Right lobe of liver (tissue), 6 donors: Measurements from ENCODE around the gene XPR1. TPM values are rescaled to one million over a fixed set of nuclear protein-coding genes. Genes with fewer than 3 reads are reported as not detected.

ENCODE experiments used
- ATAC-seq, 4 donors: fragments of 200-7000 bp; cut with Tn5 transposase; one replicate each; pipeline ENCODE4 v1.9.1; 2020; ENCODE audit warnings: mild to moderate bottlenecking in 4 of 4, moderate library complexity in 4 of 4
- DNase-seq, 3 donors: peaks; one replicate each; pipeline ENCODE4 v3.0.0-alpha.2; 2020
- H3K27ac ChIP-seq, 3 donors: fragments of 200-600 bp; one replicate each; pipeline ENCODE4 v1.8.0; 2022
- H3K27me3 ChIP-seq, 2 donors: fragments of 200-600 bp; one replicate each; pipeline ENCODE4 v1.8.0; 2022
- H3K36me3 ChIP-seq, 4 donors: fragments of 200-600 bp; sonication (generic) in 1 of 4; one replicate each; pipeline versions ENCODE4 v1.5.1 to v1.8.0; 2017 to 2022; ENCODE audit warnings: control low read depth in 1 of 4
- H3K4me1 ChIP-seq, 4 donors: fragments of 200-600 bp; sonication (generic) in 1 of 4; one replicate each; pipeline versions ENCODE4 v1.5.1 to v1.8.0; 2017 to 2022; ENCODE audit warnings: control low read depth in 1 of 4
- H3K4me3 ChIP-seq, 3 donors: fragments of 200-600 bp; one replicate each; pipeline ENCODE4 v1.8.0; 2022
- H3K9me3 ChIP-seq, 4 donors: fragments of 200-600 bp; sonication (generic) in 1 of 4; one replicate each; pipeline versions ENCODE4 v1.5.1 to v1.8.0; 2017 to 2022; ENCODE audit warnings: control low read depth in 1 of 4
- POLR2A ChIP-seq: fragments of 450-650 bp; IDR thresholded peaks from one replicate; pipeline ENCODE4 v1.6.1; 2017; ENCODE audit warnings: antibody characterized with exemption, mild to moderate bottlenecking
- WGBS: methylation state at CpG from one replicate; pipeline ENCODE4 v1.1.6; 2018; ENCODE audit warnings: low coverage, low lambda C conversion rate; ENCODE audit not compliant: insufficient coverage; ENCODE audit errors: missing lambda C conversion rate; 5-methylcytosine and 5-hydroxymethylcytosine counted together
- intact Hi-C, 2 donors: fragments of 100-400 bp; cut with DNase I; formaldehyde crosslinking; loops; one replicate each; pipeline versions ENCODE4 v1.11.2 to v1.14.1; 2022
- total RNA-seq, 6 experiments: library from RNA; depleted of rRNA in 2 of 6; stranded (reverse); fragments of >200 nt in 2 of 6; fragmentation: NEBNext Ultra II Directional in 3 of 6; extraction: Animal tissue kit (Norgen Biotek cat#: 25700) in 3 of 6; gene quantifications; one replicate each; pipeline versions ENCODE4 v1.1.0 to v1.2.4, GENCODE V29; 2016 to 2023
- TF ChIP-seq, protein P1 (sequence below), 4 donors: fragments of 200-600 bp in 3 of 4; fragments of 450-650 bp in 1 of 4; IDR thresholded peaks; one replicate each; pipeline versions ENCODE4 v1.5.1 to v1.8.0; 2016 to 2022; ENCODE audit warnings: antibody characterized with exemption in 4 of 4, mild to moderate bottlenecking in 2 of 4
- donor health status: DM: no; HTN: yes; CAD: no.
- donor health status: DM: no; HTN: no; CAD: no.
- donor health status: DM: no; HTN: no; CAD: no.
- donor health status: DM: no; HTN: yes; CAD: no.
- donor health status: DM: no; HTN: yes; CAD: no.

XPR1 gene
- total RNA-seq, 6 experiments from 2014 or later: 5.9 to 10.0 (median 9.0) TPM

GRCh38 chr1:180603223-180603849 is 28.5 kb upstream of the XPR1 start:
- WGBS: 77% methylated on average over 5 of the region's 6 CpGs
- intact Hi-C loops: no loop called here
- no peak overlapping the region for H3K27ac ChIP-seq

GRCh38 chr1:180603850-180604226 is 28.0 kb upstream of the XPR1 start:
- no peaks in the 10 kb centered on the region for H3K4me1 ChIP-seq
- no peak overlapping the region for H3K4me3 ChIP-seq
- 91% methylated on average over 1 of the region's 2 CpGs for WGBS
- ATAC-seq (no peak), DNase-seq (no peak)
- TF ChIP-seq POLR2A: no peak
- TF ChIP-seq, protein P1, sequence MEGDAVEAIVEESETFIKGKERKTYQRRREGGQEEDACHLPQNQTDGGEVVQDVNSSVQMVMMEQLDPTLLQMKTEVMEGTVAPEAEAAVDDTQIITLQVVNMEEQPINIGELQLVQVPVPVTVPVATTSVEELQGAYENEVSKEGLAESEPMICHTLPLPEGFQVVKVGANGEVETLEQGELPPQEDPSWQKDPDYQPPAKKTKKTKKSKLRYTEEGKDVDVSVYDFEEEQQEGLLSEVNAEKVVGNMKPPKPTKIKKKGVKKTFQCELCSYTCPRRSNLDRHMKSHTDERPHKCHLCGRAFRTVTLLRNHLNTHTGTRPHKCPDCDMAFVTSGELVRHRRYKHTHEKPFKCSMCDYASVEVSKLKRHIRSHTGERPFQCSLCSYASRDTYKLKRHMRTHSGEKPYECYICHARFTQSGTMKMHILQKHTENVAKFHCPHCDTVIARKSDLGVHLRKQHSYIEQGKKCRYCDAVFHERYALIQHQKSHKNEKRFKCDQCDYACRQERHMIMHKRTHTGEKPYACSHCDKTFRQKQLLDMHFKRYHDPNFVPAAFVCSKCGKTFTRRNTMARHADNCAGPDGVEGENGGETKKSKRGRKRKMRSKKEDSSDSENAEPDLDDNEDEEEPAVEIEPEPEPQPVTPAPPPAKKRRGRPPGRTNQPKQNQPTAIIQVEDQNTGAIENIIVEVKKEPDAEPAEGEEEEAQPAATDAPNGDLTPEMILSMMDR (IDR thresholded peaks at IDR 0.05): no peak
- no peak overlapping the region for H3K27ac ChIP-seq
- H3K36me3 ChIP-seq: no peaks in the 10 kb centered on the region
- intact Hi-C loops: no loop called here
- H3K27me3 ChIP-seq: no peaks in the 10 kb centered on the region
- no peaks in the 10 kb centered on the region for H3K9me3 ChIP-seq

More at GRCh38 chr1:180603223-180603849, 28.5 kb upstream of the XPR1 start:
- H3K36me3 ChIP-seq: no peaks in the 10 kb centered on the region
- DNase-seq (no peak), ATAC-seq (peak in 2 of 4 donors; percentile 18 to 35)
- no peaks in the 10 kb centered on the region for H3K4me1 ChIP-seq
- H3K9me3 ChIP-seq: no peaks in the 10 kb centered on the region
- H3K4me3 ChIP-seq: no peak overlapping the region
- TF ChIP-seq, protein P1 (IDR thresholded peaks at IDR 0.05): no peak
- TF ChIP-seq POLR2A: no peak
- H3K27me3 ChIP-seq: no peaks in the 10 kb centered on the region

DNA sequence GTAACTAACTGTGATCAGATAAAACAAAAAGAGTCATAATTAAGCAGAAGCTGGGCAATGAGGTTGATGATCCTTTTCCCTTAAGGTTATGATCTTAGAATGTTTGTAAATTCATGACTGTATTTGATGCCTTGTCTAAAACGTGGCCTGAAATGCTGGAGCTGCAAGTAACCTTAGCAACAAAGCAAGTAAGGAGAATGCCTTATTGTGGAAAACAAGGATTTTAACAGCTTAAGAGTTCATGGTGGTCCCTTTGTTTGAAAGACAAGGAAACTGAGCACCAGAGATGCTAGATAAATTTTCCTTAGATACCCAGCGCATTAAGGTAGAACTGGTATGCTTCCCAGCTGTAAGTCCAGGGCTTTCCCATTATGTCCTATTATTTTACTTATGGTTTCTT is 25.7 kb upstream of the XPR1 start:
- H3K36me3 ChIP-seq: no peaks in the 10 kb centered on the region
- ATAC-seq (no peak), DNase-seq (no peak)
- H3K4me3 ChIP-seq: no peak overlapping the region
- no peaks in the 10 kb centered on the region for H3K9me3 ChIP-seq
- no peak for TF ChIP-seq POLR2A
- TF ChIP-seq, protein P1 (IDR thresholded peaks at IDR 0.05): no peak
- no peaks in the 10 kb centered on the region for H3K4me1 ChIP-seq
- intact Hi-C loops: no loop called here
- no peaks in the 10 kb centered on the region for H3K27me3 ChIP-seq
- 73% methylated on average over 2 of the region's 2 CpGs for WGBS
- no peak overlapping the region for H3K27ac ChIP-seq

DNA sequence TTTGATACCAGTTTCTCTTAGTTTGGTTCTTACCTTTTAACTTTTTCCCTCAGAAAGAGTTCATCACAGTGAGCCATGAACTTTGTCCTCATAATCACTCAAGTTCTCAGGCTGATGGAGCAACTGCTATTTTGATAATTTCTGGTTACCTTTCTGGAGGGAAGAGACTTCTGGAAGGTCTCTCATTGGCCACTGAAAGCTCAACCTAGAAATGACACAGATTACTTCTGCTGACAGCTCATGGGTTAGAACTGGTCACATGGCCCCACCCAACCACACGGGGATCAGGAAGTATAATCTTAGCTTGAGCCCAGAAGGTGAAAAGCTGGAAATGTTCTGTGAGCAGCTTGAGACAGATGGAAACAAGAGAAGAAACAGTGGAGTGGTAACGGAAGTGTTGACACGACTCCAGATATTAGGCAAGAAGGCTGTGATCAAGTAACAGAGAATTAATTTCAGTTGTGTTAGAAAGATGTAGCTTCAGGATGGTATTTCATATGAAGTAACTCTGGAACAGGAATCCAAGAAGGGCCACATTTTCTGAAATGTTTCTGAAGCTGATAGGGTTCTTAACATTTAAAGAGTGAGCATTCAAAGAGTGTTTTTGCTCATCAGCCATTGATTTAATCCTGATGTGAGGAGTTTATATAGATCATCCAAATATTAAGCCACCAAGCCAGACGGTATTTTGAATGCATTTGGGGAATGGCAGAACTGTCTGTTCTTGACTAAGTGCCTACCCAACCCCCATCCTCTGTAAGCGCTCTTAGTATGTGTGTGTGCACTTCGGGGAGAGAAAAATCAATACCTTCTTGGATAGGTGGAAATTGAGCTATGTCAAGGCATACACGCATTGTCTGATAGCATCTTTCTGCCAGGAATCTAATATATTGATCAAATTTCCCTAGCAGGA is 21.9 kb upstream of the XPR1 start:
- H3K4me1 ChIP-seq: no peaks in the 10 kb centered on the region
- 61% methylated on average over 6 of the region's 7 CpGs for WGBS
- no peaks in the 10 kb centered on the region for H3K27me3 ChIP-seq

More for the DNA sequence above, 21.9 kb upstream of the XPR1 start:
- Histone ChIP-seq H3K27ac (peak overlapping the region in 1 of 3 donors; percentile 17), H3K4me3 (no peak overlapping the region), H3K36me3 (no peaks in the 10 kb centered on the region), H3K9me3 (no peaks in the 10 kb centered on the region)
- intact Hi-C loops: no loop called here
- TF ChIP-seq, protein P1 (IDR thresholded peaks at IDR 0.05): no peak
- peak in 1 of 3 donors; percentile 70 for DNase-seq
- peak; percentile 71 to 83 (median 80) for ATAC-seq
